ENCODE measurements around the gene ANKS1B.
"Not testable (repeated sequence)": the region's sequence is repeated elsewhere in the genome, so short reads cannot be mapped to it uniquely, and the experiment has no call there.

Gene ANKS1B

DNA sequence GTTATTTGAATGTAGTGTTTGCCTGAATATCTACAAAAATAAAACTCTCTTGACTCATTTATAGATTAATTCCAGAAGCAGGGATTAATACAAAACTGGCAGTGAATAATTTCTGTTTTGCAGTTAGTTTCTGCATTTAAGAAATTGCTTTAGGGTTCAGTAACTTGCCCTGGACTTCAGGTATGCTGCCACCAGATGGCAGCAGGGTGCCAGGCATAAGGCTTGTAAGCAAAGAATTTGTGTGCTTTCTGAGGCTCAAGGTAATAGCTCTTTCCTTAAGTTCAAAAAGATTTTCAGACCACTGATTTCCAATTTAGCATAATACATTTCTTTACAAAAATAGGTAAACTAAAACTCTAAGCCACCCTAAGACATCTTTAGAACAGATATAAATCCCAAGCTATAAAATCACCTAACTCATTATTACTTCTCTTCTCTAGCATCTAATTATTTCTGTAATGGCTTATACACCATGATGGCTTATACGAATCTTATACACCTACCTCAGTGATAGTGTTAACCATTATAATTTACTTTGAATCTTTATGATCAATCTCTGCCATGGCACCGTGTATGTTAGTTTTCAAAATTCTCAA lies 941.3 kb downstream of the ANKS1B start:
- intact Hi-C loops (cut with DNase I): loop anchor here (1.0 to 2.0 kb wide), 2 partner anchors 616 to 725 kb away; no protein-coding TSS in a partner anchor
- DNase-seq: peak in 9 of 10 donors; percentile 54 to 95 (median 74)

DNA sequence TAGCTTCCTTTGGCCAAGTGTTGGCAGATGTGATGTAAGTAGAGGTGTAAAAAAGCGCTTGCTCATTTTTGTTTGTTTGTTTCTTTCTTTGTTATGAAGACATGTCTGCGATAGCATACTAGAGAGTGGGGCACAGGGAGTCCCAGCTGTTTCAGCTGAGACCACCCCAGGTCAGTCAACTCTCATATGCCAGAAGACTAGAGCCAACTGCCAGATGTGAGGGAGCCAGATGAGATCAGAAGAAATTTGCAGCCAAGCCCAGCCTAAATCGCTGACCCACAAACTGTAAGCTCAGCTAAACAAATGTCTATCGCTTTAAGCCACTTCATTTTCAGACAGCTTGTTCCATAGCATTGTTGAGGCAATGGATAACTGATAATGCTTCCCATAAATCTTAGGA lies 942.5 kb downstream of the ANKS1B start:
- intact Hi-C loops (cut with DNase I): loop anchor here (2.0 kb wide), 1 partner anchor 727 kb away; no protein-coding TSS in a partner anchor
- no peak for DNase-seq

- intact Hi-C loops (cut with DNase I): no loop called here
- no peak for DNase-seq
These were observed 945.2 kb downstream of the ANKS1B start for GRCh38 chr12:99039367-99040120.

GRCh38 chr12:99036566-99036965 lies 948.2 kb downstream of the ANKS1B start:
- intact Hi-C loops (cut with DNase I): no loop called here
- no peak for DNase-seq

DNA sequence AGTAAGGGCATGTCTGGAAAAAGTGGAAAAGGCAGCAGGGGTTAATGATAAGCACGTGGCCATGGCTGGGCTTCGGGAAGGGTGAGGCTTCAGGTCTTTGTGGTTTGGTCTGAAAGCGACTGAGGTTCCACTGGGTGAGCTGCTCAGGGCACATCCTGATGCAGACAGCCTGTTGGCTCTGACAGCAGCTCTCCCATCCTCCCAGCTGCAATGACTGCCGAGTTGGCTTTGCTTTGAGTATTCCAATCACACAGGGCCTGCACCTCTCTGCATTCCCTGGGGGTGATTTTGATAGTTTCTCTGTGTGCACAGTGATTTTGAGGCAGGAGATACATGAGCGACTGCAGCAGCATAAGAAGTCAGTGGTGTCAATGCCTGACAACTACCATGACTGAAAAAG lies 948.9 kb downstream of the ANKS1B start:
- intact Hi-C loops (cut with DNase I): no loop called here
- DNase-seq: peak in 3 of 10 donors; percentile 19 to 80 (median 63)

- DNase-seq; intact Hi-C loops (cut with DNase I): not testable (repeated sequence)
These were observed 950.5 kb downstream of the ANKS1B start for GRCh38 chr12:99034201-99034600.

DNA sequence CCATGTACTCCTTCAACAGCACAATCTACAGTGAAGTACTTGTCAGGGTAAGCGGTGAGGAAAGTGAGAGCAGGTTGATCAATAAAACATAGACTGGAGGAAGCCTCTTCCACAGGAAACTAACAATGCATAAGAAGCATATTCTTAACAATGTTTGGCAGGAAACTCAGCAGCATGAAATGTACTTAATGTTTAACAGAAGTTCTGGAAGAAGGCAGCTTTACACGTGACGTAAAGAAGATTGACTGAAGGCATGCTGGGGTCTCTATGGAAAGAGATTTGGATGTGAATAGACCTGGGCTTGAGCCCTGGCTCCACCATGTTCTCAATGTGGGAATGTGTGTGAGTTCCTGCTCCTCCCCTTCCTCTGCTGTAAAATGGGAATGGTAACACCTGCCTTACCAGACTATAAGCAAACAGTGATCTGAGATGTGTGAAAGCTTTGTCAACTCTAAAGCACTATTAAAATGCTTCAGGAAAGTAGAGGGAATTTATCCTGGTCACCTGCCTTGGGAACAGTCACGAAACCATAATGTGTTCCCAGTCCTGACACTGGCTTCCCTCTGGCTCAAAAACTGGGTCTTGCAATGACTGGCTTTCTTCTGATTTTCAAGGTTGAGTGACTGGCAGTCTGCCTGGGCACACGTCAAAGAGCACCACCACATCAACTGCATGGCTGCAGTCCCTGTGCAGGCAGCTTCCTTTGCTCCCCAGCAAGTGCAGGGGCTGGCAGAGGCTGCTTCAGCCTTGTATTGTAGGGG lies 955.0 kb downstream of the ANKS1B start:
- peak in 1 of 10 donors; percentile 55 for DNase-seq
- intact Hi-C loops (cut with DNase I): no loop called here

- no peak for DNase-seq
- intact Hi-C loops (cut with DNase I): no loop called here
These were observed 957.3 kb downstream of the ANKS1B start for GRCh38 chr12:99027461-99027860.

- intact Hi-C loops (cut with DNase I): no loop called here
- no peak for DNase-seq
These were observed 957.7 kb downstream of the ANKS1B start for GRCh38 chr12:99027055-99027393.

DNA sequence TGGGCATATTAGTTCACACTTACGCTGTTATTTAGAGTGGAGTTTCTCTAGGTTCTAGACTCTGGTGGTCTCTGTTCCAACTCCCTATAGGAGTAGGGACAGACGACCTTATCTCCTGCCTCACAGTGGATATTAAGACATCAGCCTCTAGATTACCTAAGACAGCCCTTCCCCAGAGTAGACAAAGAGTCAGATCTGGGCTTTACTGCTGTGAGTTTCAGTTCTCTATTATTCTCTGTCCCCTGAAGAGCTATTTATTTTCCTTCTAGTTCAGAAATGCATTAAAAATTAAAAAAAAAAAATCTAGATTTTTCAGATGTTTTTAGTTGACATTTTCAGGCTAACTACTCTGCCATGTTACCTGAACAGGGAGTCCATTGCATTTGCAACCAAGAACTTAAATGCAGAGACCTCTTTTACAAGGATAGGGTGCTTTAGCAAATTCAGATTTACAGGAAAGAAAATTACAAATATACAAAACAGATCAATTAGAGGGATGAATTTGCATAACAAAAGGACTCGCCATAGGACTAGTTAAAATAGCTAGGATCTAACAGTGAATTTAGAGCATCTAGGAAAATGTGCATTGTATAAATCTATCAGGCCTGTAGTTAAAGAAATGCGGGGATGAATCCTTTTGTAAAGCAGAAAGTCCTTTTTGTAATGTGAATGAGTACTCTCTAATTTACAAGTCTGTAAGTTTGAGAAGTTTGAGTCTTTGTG lies 958.2 kb downstream of the ANKS1B start:
- intact Hi-C loops (cut with DNase I): no loop called here
- DNase-seq: no peak

DNA sequence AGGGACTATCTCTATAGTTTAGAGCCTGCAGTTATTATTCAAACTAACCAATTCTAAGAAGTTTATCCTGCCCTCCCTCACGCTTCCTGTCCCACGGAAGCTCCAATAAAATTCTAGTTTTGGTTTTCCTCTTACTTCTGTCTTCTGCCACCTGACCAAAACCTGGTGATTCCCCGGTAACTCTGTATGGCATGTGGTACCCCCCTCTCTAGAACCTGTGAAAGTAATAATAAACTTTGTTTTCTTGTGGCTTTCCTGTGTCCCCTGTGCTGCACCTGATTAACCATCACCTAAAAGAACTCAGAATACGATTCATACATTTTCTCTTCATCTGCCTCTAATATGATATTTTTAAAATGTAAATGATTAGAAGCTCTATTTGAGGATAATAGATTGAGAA lies 959.9 kb downstream of the ANKS1B start:
- DNase-seq: no peak
- intact Hi-C loops (cut with DNase I): no loop called here

- DNase-seq: no peak
- intact Hi-C loops (cut with DNase I): no loop called here
These were observed 960.5 kb downstream of the ANKS1B start for GRCh38 chr12:99024191-99024590.

GRCh38 chr12:99020871-99021270 lies 963.9 kb downstream of the ANKS1B start:
- DNase-seq: no peak
- intact Hi-C loops (cut with DNase I): no loop called here

DNA sequence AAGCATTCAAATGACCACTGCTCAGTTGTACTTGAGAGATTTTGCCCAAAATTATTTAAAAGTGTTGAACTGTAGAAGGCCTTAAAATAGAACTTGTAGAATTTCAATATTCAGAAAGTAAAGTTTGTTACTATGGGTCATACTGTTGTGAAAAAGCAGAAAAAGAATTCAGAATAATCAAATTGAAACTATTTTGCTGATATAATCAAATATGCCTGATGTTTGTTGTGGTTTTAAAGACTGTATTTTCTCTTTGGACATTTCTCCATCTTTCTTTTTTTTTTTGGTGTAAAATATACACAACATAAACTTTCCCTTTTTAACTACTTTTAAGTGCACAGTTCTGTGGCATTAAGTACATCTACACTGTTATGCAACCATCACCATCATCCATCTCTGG lies 964.9 kb downstream of the ANKS1B start:
- intact Hi-C loops (cut with DNase I): no loop called here
- DNase-seq: no peak

GRCh38 chr12:99017971-99018370 lies 966.8 kb downstream of the ANKS1B start:
- no peak for DNase-seq
- intact Hi-C loops (cut with DNase I): no loop called here

DNA sequence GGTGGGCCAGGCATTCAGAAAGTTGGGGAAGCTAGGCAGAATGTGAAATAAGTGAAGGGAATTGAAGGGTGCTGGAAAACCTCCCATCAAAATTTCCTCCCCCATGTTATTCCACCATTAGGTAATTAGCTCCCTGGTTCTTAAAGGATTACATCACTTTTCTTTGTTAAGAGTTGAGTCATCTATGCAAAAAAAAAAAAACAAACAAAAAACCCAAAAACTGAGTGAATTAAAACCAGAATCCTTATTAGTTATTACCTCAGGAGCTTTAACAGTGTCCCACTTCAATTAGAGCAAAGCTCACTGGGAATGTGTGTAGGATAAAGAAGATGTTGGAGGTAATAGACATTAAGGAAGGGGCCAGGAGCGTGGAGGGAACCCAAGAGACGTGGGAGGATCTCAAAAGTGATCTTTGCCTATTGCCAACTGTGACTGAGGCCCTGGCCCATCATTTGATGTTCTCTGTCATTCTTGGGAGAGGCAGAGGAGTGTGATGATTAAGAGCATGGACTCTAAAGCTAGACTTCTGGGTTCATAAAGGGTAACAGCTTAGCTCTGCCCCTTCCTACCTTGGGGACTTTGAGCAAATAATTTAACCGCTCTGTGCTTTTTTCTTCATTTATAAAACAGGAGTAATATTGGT lies 975.0 kb downstream of the ANKS1B start:
- intact Hi-C loops (cut with DNase I): no loop called here
- DNase-seq: no peak

DNA sequence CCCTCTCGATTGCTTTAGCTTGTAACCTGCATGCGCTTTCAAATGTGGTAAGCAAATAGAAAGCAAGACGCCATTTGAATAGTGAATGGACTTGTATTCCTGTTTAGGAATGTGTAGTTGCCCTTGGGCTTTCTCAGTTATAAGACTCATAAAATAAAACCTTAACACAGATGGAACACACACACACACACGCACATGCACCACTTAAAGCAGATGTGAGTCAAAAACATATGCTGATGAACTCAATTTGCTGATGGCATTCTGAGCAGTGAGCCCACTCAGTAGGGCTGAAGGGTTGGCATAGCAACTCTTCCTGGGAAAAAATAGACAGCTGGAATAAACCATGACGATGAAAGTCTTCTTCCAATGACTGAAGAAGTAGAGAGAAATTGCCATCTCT lies 979.1 kb downstream of the ANKS1B start:
- no peak for DNase-seq
- intact Hi-C loops (cut with DNase I): no loop called here

- intact Hi-C loops (cut with DNase I): no loop called here
- DNase-seq: peak in 6 of 10 donors; percentile 16 to 86 (median 55)
These were observed 979.8 kb downstream of the ANKS1B start for GRCh38 chr12:99004799-99005466.

GRCh38 chr12:99002731-99003130 lies 982.0 kb downstream of the ANKS1B start:
- no peak for DNase-seq
- intact Hi-C loops (cut with DNase I): no loop called here

GRCh38 chr12:99002156-99002555 lies 982.6 kb downstream of the ANKS1B start:
- intact Hi-C loops (cut with DNase I): no loop called here
- DNase-seq: no peak

All from posterior cingulate gyrus (tissue), 11 donors.